Left renal cortex interstitium (tissue), 4 donors: ENCODE measurements around the gene CNOT6L. TPM values are rescaled to one million over a fixed set of nuclear protein-coding genes. Genes with fewer than 3 reads are reported as not detected.

ENCODE experiments used
- polyA plus RNA-seq, 4 donors: library from polyadenylated mRNA; unstranded; fragments of 120-200 nt; gene quantifications; one replicate each; pipeline ENCODE4 v1.2.1, GENCODE V29; 2013; ENCODE audit not compliant: insufficient read length in 4 of 4

The CNOT6L gene
- polyA plus RNA-seq, 4 donors, result 28.6 to 41.3 (median 34.0) TPM

Other genes starting within 250 kb of the CNOT6L start
- gene CXCL13, start 213.5 kb downstream of the CNOT6L start, polyA plus RNA-seq, result under 1 TPM; 0.33 to 0.92 (median 0.63) TPM
- gene MRPL1, start 43.5 kb upstream of the CNOT6L start, polyA plus RNA-seq, result 10 to 100 TPM; 45.5 to 66.1 (median 59.6) TPM
- gene FRAS1, start 238.0 kb upstream of the CNOT6L start, polyA plus RNA-seq, result 10 to 100 TPM; 54.6 to 82.6 (median 69.7) TPM